Measurements from ENCODE around the gene CLCN5. TPM values are rescaled to one million over a fixed set of nuclear protein-coding genes. Genes with fewer than 3 reads are reported as not detected.

Gene CLCN5
- 1 to 10 TPM; 5.7 to 9.8 (median 7.4) TPM for total RNA-seq

- Histone ChIP-seq H3K4me3 (peak within 1 kb of the TSS; percentile 64 to 86 (median 70)), H3K27me3 (peaks cover 0 to 5% of the 10 kb centered on the region in 2 donors), H3K9me3 (no peaks in the 10 kb centered on the region), H3K36me3 (no peaks in the 10 kb centered on the region), H3K27ac (peak within 1 kb of the TSS; percentile 58 to 90 (median 84)), H3K4me1 (peaks cover 0 to 32% (median 4%) of the 10 kb centered on the region in 4 donors)
- TF ChIP-seq EP300 (IDR thresholded peaks at IDR 0.05), result peak; percentile 63 to 81
- TF ChIP-seq POLR2A (IDR thresholded peaks at IDR 0.05), result peak; percentile 50 to 80
- no peak for TF ChIP-seq CTCF (IDR thresholded peaks at IDR 0.05)
- WGBS, 2 donors, result 8 to 41% methylated on average over 2 to 69 of the region's 83 CpGs
- peak; percentile 88 to 91 for DNase-seq (ENCODE audit: low spot score in 2 of 2)
Observed at GRCh38 chrX:49922291-49923241, at the start of gene CLCN5. Gene CLCN5 (plus strand): TSS chrX:49922596. CDS start chrX:49925299, 2,703 bp downstream.

GRCh38 chrX:49876750-49877149 lies 45.6 kb upstream of the CLCN5 start:
- Histone ChIP-seq H3K9me3 (no peaks in the 10 kb centered on the region), H3K4me1 (peaks cover 0 to 35% (median 3%) of the 10 kb centered on the region in 4 donors), H3K36me3 (no peaks in the 10 kb centered on the region), H3K27me3 (peaks cover 0 to 7% of the 10 kb centered on the region in 2 donors), H3K27ac (peak overlapping the region in 2 of 4 donors; percentile 89 to 92), H3K4me3 (no peak overlapping the region)
- 3 to 7% methylated on average over 3 of the region's 3 CpGs for WGBS, 2 donors
- no peak for TF ChIP-seq EP300 (IDR thresholded peaks at IDR 0.05)
- TF ChIP-seq POLR2A (IDR thresholded peaks at IDR 0.05), result no peak
- TF ChIP-seq CTCF (IDR thresholded peaks at IDR 0.05), result peak; percentile 31 to 33 (median 32)
- DNase-seq (ENCODE audit: low spot score in 2 of 2), result peak in 1 of 2 donors; percentile 22

GRCh38 chrX:49877397-49878101 lies 44.8 kb upstream of the CLCN5 start:
- H3K4me3 ChIP-seq, result no peak overlapping the region
- H3K27me3 ChIP-seq, result peaks cover 0 to 7% of the 10 kb centered on the region in 2 donors
- peak overlapping the region; percentile 74 to 92 (median 84) for H3K27ac ChIP-seq
- WGBS, 2 donors, result 40 to 75% methylated on average over 3 to 5 of the region's 5 CpGs
- no peaks in the 10 kb centered on the region for H3K9me3 ChIP-seq
- H3K36me3 ChIP-seq, result no peaks in the 10 kb centered on the region
- TF ChIP-seq POLR2A (IDR thresholded peaks at IDR 0.05), result no peak
- TF ChIP-seq EP300 (IDR thresholded peaks at IDR 0.05), result no peak
- TF ChIP-seq CTCF (IDR thresholded peaks at IDR 0.05), result no peak
- peaks cover 0 to 37% (median 3%) of the 10 kb centered on the region in 4 donors for H3K4me1 ChIP-seq
- no peak for DNase-seq (ENCODE audit: low spot score in 2 of 2)

GRCh38 chrX:49878128-49878833 lies 44.1 kb upstream of the CLCN5 start:
- DNase-seq (ENCODE audit: low spot score in 2 of 2), result no peak
- H3K27ac ChIP-seq, result peak overlapping the region; percentile 74 to 92 (median 84)
- no peaks in the 10 kb centered on the region for H3K36me3 ChIP-seq
- peaks cover 0 to 9% of the 10 kb centered on the region in 2 donors for H3K27me3 ChIP-seq
- peak overlapping the region; percentile 43 to 74 (median 51) for H3K4me3 ChIP-seq
- WGBS, 2 donors, result 3 to 58% methylated on average over 5 to 25 of the region's 28 CpGs
- TF ChIP-seq CTCF (IDR thresholded peaks at IDR 0.05) (no peak), EP300 (IDR thresholded peaks at IDR 0.05) (no peak), POLR2A (IDR thresholded peaks at IDR 0.05) (no peak)
- H3K4me1 ChIP-seq, result peaks cover 0 to 40% (median 3%) of the 10 kb centered on the region in 4 donors
- H3K9me3 ChIP-seq, result no peaks in the 10 kb centered on the region
